OCI-LY3 (cell line): Measurements from ENCODE around the gene CAMK1D.

ENCODE experiments used
- CTCF ChIP-seq: fragments of 200-600, 300-600 bp; sonication (generic); IDR thresholded peaks from 2 replicates; pipeline ENCODE4 v1.5.1; 2014; ENCODE audit warnings: antibody characterized with exemption, low read length, low read depth
- EZH2phosphoT487 ChIP-seq: fragments of 200-600 bp; shearing (Covaris generic); IDR thresholded peaks from 2 replicates; pipeline ENCODE4 v1.6.1; 2018; ENCODE audit warnings: antibody characterized with exemption, mixed run types, low read depth

DNA sequence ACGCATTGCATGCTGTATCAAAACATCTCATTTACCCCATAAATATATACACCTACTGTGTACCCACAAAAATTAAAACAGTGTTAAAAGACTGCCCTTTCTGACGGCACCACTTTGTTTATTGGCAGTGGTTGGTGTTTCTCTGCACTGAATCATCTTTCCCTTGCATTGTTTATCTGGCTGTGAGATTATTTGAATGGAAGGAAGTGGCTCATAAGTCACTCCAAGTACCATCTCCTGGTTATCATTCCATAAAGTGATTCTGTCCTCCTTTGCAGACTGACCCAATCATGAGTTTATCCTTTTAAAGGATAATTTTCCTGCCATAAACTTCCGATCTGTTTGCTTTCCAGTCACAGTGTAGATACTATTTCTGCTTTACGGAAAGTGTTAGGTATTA lies 183.8 kb downstream of the CAMK1D start:
- TF ChIP-seq EZH2phosphoT487 = no peak
- no peak for TF ChIP-seq CTCF
